ENCODE results near the gene ABCB11. TPM values are rescaled to one million over a fixed set of nuclear protein-coding genes. Genes with fewer than 3 reads are reported as not detected.
A peak's percentile ranks its signal among the peaks of the same experiment; 100 is the strongest.

ABCB11 gene
- total and polyA plus RNA-seq, 2 donors (not counting 3 experiments of a cell fraction or from before 2014, with no cell fraction given), result 0.22 to 0.44 TPM

DNA sequence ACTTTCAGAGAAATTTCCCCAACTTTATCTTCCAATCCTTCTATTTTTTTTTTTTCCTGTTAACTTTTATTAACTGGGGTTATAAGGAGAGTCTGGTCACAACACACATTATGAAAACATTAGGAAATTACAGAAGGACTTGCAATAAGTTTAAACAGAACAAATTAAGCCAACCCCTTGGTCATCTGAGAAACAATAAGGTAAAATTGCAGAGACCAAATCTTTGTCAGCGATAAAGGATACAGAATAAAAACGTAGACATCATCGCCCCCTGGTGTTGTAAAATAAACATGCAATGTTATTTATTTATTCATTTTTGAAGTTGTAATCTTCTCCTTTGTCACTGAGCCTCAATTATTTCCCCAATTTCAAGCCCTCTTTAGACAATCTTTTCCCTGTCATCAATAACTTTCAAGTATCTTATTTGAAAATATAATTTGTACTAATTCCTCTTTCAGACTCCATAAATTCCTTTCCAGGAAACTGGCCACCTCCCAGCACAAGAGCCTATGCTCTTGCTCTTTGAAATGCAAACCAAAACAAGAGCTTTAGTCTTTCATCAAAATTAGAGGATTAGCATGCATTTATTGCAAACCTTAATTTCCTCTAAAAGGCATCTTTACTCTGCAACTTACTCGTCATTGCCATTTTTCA is 110.5 kb downstream of the ABCB11 start:
- H2AFZ ChIP-seq (ENCODE audit: low read depth, low read length), result no peak overlapping the region
- H3K27ac ChIP-seq (ENCODE audit: insufficient read depth, low read depth, low read length), result no peak overlapping the region
- H4K20me1 ChIP-seq (replicated peaks; ENCODE audit: control insufficient read depth, extremely low read depth, insufficient read depth, low read length), result no peaks in the 10 kb centered on the region
- no peaks in the 10 kb centered on the region for H3K36me3 ChIP-seq (ENCODE audit: control insufficient read depth in 2 of 2, extremely low read depth in 1 of 2, insufficient read depth in 2 of 2, low read length in 2 of 2)
- H3K4me3 ChIP-seq (replicated peaks in 1 of 3; ENCODE audit: insufficient read depth in 1 of 3, low read depth in 1 of 3, low read length in 3 of 3), result no peak overlapping the region
- no peak overlapping the region for H3K4me2 ChIP-seq (ENCODE audit: insufficient read depth, low read length)
- POLR2A ChIA-PET, result no interaction called here
- no peaks in the 10 kb centered on the region for H3K9me3 ChIP-seq (replicated peaks; ENCODE audit: control insufficient read depth, insufficient read depth, low read length)
- FAIRE-seq (peak; percentile 79), DNase-seq (ENCODE audit: low read depth, low spot score) (peak; percentile 58)
- BruUV-seq (replicated peaks), result no TSS peak
- no peaks in the 10 kb centered on the region for H3K79me2 ChIP-seq (ENCODE audit: control insufficient read depth, insufficient read depth, low read length)
- no peaks in the 10 kb centered on the region for H3K4me1 ChIP-seq (ENCODE audit: control insufficient read depth, extremely low read depth, insufficient read depth, low read length)
- H3K27me3 ChIP-seq (ENCODE audit: control insufficient read depth in 2 of 2, insufficient read depth in 2 of 2, low read length in 2 of 2), result peaks cover 2 to 3% of the 10 kb centered on the region in 2 experiments
- H3K9ac ChIP-seq (replicated peaks; ENCODE audit: extremely low read depth, insufficient read depth, low read length), result no peak overlapping the region
- dilution Hi-C loops (cut with MboI; ENCODE audit: extremely low pct_ligation_motif_present, low sequenced_read_pairs) (no loop called here), intact Hi-C loops (cut with micrococcal nuclease) (loop anchor here (1.0 kb wide), 2 partner anchors 147 to 574 kb away; no protein-coding TSS in a partner anchor)
- no peak for TF ChIP-seq MYC (IDR thresholded peaks at IDR 0.05; ENCODE audit: low read depth, low read length)
- TF ChIP-seq, protein P1, sequence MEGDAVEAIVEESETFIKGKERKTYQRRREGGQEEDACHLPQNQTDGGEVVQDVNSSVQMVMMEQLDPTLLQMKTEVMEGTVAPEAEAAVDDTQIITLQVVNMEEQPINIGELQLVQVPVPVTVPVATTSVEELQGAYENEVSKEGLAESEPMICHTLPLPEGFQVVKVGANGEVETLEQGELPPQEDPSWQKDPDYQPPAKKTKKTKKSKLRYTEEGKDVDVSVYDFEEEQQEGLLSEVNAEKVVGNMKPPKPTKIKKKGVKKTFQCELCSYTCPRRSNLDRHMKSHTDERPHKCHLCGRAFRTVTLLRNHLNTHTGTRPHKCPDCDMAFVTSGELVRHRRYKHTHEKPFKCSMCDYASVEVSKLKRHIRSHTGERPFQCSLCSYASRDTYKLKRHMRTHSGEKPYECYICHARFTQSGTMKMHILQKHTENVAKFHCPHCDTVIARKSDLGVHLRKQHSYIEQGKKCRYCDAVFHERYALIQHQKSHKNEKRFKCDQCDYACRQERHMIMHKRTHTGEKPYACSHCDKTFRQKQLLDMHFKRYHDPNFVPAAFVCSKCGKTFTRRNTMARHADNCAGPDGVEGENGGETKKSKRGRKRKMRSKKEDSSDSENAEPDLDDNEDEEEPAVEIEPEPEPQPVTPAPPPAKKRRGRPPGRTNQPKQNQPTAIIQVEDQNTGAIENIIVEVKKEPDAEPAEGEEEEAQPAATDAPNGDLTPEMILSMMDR (IDR thresholded peaks at IDR 0.05; ENCODE audit: extremely low read depth in 1 of 2, insufficient read depth in 1 of 2, low read depth in 1 of 2, low read length in 2 of 2), result peak; percentile 30 to 34
- no peaks in the 10 kb centered on the region for H3K9me1 ChIP-seq (replicated peaks; ENCODE audit: control insufficient read depth, extremely low read depth, insufficient read depth, low read length)
- CTCF ChIA-PET, result interaction anchor here (0.7 to 5.1 kb wide), 17 partner anchors 8 to 785 kb away, joined by 3 to 79 read pairs (median 4); no protein-coding TSS in a partner anchor

DNA sequence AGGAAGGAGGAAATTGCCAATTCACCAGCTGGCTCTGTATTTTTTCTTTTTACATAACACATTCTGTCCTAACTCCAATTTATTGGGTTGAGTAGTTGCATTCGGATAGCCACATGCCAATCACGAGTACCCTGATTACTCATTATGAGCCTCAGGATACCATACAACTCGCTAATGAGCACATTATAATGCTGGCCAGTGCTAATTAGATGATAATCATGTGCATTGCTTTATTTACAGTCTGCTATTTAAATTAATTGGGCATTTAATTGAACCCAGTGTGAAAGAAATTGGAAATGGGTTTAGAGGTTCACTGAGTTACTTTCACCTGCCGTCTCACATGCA is 114.8 kb downstream of the ABCB11 start:
- Histone ChIP-seq H2AFZ (ENCODE audit: low read depth, low read length) (no peak overlapping the region), H3K9me3 (replicated peaks; ENCODE audit: control insufficient read depth, insufficient read depth, low read length) (no peaks in the 10 kb centered on the region), H3K9me1 (replicated peaks; ENCODE audit: control insufficient read depth, extremely low read depth, insufficient read depth, low read length) (no peaks in the 10 kb centered on the region), H3K79me2 (ENCODE audit: control insufficient read depth, insufficient read depth, low read length) (no peaks in the 10 kb centered on the region), H4K20me1 (replicated peaks; ENCODE audit: control insufficient read depth, extremely low read depth, insufficient read depth, low read length) (no peaks in the 10 kb centered on the region), H3K4me1 (ENCODE audit: control insufficient read depth, extremely low read depth, insufficient read depth, low read length) (no peaks in the 10 kb centered on the region), H3K36me3 (ENCODE audit: control insufficient read depth in 2 of 2, extremely low read depth in 1 of 2, insufficient read depth in 2 of 2, low read length in 2 of 2) (no peaks in the 10 kb centered on the region), H3K9ac (replicated peaks; ENCODE audit: extremely low read depth, insufficient read depth, low read length) (no peak overlapping the region), H3K4me3 (replicated peaks in 1 of 3; ENCODE audit: insufficient read depth in 1 of 3, low read depth in 1 of 3, low read length in 3 of 3) (no peak overlapping the region), H3K27me3 (ENCODE audit: control insufficient read depth in 2 of 2, insufficient read depth in 2 of 2, low read length in 2 of 2) (peaks cover 16 to 21% of the 10 kb centered on the region in 2 experiments), H3K4me2 (ENCODE audit: insufficient read depth, low read length) (no peak overlapping the region), H3K27ac (ENCODE audit: insufficient read depth, low read depth, low read length) (no peak overlapping the region)
- CTCF ChIA-PET, result interaction anchor here (1.0 to 1.7 kb wide), 3 partner anchors 142 to 570 kb away, joined by 3 to 4 read pairs (median 3); no protein-coding TSS in a partner anchor
- intact Hi-C loops (cut with micrococcal nuclease) (loop anchor here (5.0 kb wide), 1 partner anchor 779 kb away; no protein-coding TSS in a partner anchor), dilution Hi-C loops (cut with MboI; ENCODE audit: extremely low pct_ligation_motif_present, low sequenced_read_pairs) (no loop called here)
- POLR2A ChIA-PET, result no interaction called here
- FAIRE-seq (no peak), DNase-seq (ENCODE audit: low read depth, low spot score) (no peak)
- TF ChIP-seq GATA2 (IDR thresholded peaks at IDR 0.05; ENCODE audit: insufficient read depth, insufficient read length, low read depth, low read length) (no peak), POLR2AphosphoS5 (IDR thresholded peaks at IDR 0.05; ENCODE audit: insufficient read depth, low read depth, low read length) (no peak), MAX (IDR thresholded peaks at IDR 0.05; ENCODE audit: insufficient read depth, insufficient read length) (no peak), FOS (IDR thresholded peaks at IDR 0.05; ENCODE audit: borderline replicate concordance, insufficient read depth, low read length) (no peak), MYC (IDR thresholded peaks at IDR 0.05; ENCODE audit: low read depth, low read length) (no peak), JUN (IDR thresholded peaks at IDR 0.05; ENCODE audit: borderline replicate concordance, insufficient read depth, insufficient read length, low read depth) (no peak), POLR2A (IDR thresholded peaks at IDR 0.05; ENCODE audit: low read depth, low read length) (no peak), EZH2 (IDR thresholded peaks at IDR 0.05; ENCODE audit: borderline replicate concordance, low read depth, low read length, severe bottlenecking) (no peak)
- TF ChIP-seq, protein P1 (IDR thresholded peaks at IDR 0.05; ENCODE audit: extremely low read depth in 1 of 2, insufficient read depth in 1 of 2, low read depth in 1 of 2, low read length in 2 of 2), result no peak
- no TSS peak for BruUV-seq (replicated peaks)

All from endothelial cell of umbilical vein (primary cell).